Measurements from ENCODE around the gene APLNR.
"Not testable (repeated sequence)": the region's sequence is repeated elsewhere in the genome, so short reads cannot be mapped to it uniquely, and the experiment has no call there.

The APLNR gene

DNA sequence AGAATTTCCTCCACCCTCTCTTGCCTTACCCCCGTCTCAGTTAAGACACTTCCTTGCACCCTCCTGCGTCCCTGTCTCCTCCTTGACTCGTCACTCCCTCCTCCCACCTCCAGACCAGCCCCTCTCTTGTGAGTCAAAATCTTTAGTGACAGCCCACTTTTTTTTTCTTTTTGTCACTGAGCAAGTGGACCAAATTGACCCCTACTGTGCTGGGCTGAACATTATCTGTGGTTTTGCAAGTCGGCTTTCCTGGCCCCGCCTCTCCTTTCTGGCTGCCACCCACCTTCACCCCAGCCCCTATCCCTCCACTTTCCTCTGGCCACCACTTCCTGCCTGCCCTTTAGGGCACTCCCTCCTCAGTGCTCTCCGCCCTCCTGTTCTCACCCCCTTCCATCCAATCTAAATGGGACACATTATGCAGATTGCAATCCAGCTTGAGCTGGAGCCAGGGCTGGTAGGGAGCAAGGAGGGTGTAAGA is at the start of gene APLNR:
TSS of gene APLNR (minus strand) at position 47 of the 478 bp plus-strand sequence. CDS start 246 bp downstream, outside the sequence.
- DNase-seq: no peak

DNA sequence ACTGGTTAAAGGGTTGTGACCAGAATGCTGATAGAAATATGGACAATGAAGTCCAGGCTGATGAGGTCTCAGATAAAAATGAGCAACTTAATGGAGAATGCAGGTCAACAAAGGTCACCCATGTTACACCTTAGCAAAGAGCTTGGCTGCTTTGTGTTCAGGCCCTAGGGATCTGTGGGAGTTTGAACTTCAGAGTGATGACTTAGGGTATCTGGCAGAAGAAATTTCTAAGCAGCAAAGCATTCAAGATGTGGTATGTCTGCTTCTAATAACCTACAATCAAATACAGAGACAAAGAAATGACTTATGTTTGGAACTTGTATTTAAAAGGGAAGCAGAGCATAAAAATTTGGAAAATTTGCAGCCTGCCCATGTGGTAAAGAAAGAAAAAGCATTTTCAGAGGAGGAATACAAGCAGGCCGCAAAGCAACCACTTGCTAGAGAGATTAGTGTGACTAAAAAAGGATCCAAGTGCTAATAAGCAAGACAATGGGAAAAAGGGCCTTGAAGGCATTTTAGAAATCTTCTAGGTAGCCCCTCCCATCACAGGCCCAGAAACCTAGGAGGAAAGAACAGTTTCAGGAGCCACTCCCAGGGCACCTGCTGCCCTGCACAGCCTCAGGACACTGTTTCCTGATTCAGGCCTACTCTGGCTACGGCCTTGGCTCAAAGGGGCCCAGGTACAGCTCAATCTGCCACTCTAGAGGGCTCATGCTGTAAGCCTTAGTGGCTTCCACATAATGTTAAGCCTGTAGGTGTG is 46.4 kb upstream of the APLNR start:
- DNase-seq: no peak

DNA sequence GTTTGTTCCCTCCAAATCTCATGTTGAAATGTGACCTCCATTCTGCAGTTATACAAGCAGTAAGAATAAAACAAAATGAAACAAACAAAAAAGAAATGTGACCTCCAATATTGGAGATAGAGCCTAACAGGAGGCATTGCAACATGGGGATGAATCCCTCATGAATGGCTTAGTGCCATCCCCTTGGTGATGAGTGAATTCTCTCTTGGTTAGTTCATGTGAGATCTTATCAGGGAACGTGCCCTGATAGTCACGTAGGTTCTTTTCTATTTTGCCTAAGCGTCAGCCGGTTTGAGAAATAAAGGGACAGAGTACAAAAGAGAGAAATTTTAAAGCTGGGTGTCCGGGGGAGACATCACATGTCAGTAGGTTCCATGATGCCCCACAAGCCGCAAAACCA is 44.5 kb upstream of the APLNR start:
- DNase-seq: not testable (repeated sequence)

DNA sequence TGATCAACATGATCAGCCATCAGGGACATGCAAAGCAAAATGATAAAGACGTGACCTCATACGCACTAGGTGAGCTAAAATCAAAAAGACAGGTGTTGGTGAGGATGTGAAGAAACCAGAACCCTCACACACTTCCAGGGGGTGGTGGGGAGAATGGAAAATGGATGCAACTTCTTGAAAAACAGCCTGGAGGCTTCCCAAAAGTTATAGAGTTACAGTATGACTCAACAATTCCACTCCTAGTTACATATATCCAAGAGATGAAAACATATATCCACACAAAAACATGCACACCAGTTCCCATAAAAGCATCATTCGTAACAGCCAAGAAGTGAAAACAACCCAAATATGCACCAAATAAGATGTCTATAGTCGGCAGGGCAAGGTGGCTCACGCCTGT is 42.1 kb upstream of the APLNR start:
- DNase-seq: no peak

DNA sequence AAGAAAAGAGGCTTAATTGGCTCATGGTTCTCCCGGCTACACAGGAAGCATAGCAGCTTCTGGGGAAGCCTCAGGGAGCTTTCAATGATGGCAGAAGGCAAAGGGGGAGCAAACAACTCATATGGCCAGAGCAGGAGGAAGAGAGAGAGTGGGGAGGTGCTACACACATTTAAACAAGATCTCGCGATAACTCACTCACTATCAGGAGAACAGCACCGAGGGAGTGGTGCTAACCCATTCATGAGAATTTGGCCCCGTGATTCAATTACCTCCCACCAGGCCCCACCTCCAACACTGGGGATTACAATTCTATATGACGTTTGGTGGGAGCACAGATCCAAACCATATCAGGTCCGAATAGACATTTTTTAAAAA is 41.7 kb upstream of the APLNR start:
- DNase-seq: no peak

DNA sequence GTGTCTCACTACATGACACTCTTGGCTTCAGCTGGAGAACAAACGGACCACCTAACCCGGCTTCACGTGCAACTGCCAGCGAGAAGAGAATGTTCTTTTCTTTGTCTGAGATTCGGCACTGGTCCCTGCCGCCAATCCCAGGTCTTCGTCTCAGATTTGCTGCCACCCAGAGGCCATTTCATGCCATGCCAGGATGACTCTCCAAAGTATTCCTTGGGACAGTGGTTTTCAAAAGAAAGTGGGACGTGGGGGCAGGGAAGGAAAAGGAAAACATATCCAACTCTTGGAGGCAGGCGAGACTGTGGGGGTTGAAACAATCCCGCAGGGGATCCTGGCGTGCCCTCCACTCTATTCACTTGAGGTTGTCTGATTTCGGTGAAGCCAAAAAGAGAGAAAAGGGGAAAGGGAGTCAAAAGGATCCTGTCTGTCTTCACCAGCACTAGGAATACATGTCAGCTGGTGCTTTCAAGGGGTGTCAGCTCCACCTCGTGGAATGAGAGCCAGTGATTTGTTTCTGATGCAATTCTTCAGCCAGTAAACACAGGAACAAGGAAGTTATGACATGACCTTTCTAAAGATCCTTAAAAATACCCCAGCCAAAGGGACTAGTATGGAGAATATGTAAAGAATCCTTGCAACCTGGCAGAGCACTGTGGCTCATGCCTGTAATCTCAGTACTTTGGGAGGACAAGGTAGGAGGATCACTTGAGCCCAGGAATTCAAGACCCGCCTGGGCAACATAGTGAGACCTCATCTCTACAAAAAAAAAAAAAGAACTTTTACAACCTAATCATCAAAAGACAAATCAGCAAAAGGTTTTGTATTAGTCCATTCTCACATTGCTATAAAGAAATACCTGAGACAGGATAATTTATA is 41.0 kb upstream of the APLNR start:
- DNase-seq: peak; percentile 16

DNA sequence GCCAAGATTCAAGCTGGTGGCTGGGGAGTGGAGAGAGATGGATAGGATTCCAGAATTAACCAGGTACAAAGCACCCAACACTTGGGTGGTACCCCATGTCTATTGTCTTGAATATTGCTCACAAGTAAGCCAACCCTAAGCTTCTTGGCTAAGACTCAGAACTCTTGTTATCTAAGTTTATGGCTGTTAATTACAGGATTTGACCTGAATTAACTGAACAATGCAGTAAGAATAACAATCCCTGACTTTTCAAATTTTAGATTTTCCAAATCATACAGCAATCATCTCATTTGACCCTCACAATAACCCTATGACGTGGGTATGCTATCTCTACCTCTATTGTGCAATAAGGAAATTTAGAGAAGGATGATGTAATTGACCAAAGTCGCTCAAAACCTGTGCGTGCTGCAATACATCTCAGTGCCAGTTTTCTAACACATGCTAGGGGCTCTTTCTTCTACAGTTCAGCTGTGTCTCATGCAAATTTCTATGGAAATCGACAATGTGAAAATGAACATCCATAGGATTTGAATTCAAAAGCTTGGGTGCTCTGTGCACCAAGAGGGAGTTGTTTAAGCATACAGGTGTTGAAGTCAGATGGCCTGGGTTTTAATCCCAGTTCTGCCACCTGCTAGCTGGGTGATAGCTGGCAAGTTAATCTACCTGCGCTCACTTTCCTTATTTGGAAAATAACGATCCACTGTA is 40.1 kb upstream of the APLNR start:
- DNase-seq: no peak

DNA sequence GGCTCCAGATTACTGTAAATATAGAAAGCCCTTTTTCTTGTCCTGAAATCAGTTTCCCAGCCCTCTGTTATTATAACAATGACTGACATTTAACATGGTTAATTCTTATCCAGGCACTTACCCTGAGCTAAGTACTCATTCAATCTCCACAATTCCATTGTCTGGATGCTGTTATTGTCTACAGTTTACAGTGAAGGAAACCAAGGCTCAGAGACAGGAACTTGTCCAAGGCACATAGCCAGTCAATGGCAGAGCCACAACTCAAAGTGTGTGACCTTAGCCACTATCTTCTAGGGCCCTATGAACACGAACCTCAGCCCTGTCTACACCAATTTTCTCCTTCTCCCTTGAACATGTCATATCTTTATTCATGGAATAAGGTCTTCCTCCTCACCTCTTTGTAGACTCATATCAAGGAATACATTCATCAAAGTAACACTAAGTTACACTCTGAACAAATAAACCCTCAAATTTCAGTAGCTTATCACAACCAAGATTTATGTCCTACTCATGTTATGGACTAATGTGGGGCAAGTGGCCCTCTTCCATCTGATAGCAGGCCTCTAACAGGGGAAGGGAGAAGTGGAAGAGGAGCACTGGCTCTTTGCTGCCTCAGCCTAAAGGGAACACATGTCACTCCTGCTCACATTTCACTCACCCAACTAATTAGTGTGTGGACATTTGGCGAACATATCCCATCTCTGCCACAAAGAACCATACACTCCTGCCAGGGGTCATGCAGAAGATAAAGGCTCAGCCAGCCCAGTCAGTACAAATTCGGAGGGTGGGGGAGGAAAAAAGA is 39.3 kb upstream of the APLNR start:
- DNase-seq: no peak

DNA sequence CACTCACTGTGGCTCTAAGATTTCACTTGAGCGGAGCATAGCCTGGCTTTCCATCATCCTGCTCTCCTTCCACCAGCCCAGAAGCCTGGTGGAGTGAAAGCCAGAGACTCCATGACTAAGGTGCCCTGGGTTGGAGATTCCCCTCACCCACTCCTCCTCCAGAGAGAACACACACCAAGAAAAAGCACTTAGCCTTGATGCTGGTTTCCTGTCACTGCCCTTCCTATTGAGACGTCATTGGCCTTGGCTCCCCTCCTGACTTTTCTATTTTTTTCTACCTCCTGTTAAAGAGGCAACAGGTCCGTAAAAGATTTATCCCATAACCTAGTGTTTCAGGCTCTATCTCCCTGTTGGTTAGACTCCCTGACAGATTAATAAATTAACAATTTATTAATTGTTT is 38.5 kb upstream of the APLNR start:
- no peak for DNase-seq

DNA sequence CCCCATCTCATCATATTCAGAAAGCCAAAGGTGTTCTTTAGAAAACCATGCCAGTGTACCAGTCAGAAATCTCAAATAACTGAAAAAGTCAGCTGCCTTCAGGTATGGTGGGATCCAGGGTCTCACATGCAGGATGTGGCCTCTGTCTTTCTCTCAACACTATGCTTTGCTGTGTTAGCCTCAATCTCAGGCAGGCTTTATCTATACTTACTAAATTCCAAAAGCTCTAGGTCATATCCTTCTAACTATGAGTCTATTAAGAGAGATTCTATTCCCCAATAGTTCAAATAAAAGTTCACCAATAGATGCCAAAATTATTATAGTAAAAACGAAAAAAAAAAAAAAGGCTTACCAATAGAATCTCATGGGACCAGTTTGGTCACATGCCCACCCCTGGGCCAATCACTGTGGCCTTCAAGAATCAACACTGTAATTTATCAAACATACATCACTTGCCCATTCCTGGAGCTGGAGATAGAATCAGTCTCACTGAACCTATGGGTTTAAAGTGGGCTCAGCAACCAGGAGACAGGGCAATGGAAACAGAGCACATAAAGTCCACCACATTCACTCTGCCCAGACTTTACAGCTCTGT is 38.0 kb upstream of the APLNR start:
- DNase-seq: no peak

DNA sequence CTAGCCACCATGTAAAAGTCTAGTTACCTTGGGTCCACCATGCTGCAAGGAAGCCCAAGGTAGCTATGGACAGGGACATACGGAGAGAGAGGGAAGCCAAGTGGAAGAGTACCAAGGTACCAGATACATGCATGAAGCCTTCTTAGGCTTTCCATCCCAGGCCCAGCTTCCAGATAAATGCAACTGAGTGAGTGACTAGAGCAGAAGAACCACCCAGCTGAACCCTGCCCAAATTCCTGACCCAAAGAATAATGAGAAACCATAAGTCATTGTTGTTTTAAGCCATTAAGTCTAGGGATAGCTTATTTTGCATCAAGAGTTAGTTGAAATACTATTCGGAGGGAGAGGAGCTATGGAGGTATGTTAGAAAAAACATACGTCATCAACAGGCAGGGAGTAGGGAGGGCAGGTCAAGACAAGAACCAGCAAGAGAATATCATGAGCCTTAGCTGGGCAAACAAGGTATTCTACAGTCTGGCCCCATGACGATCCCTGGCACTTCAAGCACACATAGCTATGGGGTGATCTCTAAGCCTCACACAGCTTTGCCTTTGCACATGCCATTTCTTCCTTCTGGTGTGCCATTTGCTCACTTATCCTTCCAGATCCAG is 36.5 kb upstream of the APLNR start:
- no peak for DNase-seq

DNA sequence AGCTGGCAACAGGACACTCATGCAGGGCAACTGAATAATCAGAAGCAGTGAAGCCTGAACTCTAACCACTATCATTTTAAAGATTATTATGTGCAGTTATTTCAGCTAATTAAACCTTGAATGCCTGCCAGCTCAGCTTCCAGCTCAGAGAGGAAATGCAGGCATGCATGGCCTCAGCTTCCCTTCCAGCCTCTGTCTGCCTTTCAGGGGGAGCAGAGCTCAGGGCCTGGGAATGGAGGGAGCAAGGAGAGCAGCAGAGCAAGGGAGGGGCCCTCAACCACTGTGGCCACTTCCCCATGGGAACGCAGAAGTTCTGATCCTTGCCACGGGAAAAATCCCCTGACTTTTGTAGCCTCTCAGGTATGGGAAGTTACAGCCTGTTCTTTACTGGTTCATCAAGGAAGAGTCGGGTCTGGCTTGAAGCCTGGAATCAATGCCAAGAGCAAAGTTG is 32.5 kb upstream of the APLNR start:
- DNase-seq: no peak

DNA sequence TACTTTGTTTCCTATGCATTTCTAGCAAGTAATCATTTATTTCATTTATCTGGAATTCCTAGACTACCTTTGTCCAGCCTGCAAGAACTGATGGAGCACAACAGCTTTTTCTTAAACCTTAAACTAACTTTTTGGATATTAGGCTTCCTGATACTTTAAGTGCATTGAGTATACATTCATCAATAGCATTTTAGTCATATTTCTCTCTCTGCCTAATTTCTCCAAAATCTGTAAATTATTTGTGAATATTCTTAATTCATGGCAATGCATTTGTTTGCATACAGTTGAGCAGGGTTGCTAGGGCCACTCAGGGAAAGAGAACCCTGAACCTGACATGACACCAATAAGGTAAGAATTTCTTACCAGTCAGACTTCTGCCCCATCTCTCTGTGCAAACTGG is 29.1 kb upstream of the APLNR start:
- no peak for DNase-seq

DNA sequence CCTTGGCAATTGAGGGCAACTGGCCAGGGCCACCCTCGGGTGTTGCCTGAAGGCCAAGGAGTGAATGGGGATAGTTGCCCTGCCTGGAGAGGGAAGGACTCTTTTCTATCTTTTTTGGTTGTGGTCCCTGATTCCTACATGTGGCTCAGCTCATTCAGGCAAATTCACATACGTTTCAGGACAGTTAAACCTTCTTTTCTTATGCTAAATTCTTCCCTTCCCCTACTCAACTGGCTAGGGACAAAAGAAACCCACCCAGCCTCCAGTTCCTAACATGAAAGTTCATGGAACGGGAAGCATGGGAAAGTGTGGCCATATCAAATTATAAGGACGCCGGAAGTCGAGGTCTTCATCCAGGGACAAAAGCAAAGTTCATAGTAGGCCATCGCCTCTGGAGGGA is 26.3 kb upstream of the APLNR start:
- no peak for DNase-seq

DNA sequence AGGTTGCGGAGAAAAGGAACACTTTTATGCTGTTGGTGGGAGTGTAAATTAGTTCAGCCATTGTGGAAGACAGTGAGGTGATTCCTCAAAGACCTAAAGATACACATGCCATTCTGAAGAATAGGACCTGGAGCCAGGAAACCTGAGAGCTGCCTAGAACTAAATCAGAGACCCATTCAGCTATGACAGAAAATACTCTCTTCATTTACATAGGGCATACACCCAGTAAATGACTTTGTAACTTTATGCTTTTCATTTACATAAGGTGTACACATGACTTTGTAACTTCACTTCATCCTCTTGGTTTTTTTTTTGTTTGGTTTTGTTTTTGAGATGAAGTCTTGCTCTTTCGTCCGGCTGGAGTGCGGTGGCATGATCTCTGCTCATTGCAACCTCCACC is 25.1 kb upstream of the APLNR start:
- no peak for DNase-seq

DNA sequence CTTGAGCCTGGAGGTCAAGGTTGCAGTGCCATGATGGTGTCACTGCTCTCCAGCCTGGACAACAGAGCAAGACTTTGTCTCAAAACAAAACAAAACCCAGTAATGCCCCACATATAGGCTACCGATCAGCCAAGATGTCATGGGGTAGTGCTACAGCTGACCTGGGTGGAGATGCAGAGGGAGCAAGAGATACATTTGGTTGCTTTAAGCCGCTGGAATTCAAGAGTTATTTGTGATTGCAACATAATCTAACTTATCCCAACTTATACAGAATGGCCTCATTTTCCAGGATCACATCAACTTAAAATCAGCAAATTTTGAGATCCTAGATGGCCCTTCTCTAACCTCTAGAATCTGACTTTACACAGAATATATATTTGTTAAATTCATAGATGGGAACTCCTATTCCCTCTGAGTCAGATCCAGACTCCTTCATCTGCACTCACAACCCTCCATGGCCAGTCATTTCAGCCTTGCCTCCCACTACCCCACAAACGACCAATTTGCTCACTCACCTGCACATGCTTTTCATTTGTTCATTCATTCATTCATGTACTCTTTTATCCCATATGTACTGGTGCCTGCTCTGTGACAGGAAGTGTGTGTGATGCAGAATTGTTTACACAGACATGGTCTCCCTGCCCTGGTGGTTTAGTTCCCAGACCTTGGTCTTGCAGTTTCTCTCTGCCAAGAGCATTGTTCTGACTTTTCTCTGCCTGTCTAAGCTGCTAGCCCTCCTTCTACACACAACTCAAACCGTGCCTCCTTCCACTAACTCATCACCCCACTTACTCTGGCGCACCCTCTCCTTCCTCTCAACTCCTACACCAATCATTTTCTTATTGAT is 24.1 kb upstream of the APLNR start:
- no peak for DNase-seq

DNA sequence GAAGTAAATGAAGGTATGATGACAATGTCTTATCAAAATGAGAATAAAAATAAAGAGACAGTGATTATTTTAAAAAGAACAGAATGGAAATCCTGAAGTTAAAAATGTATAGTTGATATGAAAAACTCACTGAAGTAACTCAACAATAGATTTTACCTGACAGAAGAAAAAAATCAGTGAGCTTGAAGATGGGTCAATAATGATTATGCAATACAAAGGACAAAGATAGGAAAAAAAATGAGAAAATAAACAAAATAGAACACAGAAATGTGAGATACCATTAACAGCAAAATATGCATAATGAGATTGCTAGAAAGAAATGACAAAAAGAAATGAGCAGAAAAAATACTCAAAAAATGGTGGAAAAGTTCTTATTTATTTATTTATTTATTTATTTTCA is 19.1 kb upstream of the APLNR start:
- DNase-seq: no peak

DNA sequence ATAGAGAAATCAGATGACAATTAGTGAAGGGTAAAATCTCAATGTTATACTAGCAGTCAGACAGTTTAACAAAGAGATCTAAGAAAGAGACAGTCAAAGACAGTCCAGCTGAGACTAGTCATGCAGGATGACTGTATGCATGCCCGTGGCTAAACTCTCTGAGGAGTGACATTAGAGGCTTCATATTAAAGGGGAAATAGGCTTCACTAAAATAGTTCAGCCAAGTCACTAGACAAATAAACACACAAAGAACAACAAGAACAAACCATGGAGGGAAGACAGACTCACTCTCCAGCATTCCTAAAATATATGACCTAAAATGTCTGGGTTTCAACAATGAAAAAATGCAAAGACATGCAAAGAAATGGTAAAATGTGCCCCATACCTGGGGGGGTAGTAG is 18.6 kb upstream of the APLNR start:
- DNase-seq: no peak

DNA sequence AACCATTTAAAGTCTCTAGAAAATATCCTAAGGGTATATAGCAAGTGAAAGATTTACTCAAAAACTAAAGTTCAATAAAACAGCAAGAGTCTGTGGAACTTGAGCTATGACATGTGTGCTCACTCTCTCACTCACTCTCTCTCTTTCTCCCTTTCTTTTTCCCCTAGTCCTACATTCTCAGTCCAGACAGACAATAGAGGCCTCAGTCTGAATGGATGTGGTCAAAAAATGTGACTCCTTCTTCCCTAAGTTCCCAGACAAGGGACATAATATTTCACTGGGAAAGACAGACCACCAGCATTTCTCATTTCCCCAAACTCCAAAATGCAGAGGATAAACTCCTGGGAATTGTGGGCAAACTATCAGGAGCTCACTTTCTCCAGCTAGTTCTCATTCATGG is 17.6 kb upstream of the APLNR start:
- DNase-seq: no peak

DNA sequence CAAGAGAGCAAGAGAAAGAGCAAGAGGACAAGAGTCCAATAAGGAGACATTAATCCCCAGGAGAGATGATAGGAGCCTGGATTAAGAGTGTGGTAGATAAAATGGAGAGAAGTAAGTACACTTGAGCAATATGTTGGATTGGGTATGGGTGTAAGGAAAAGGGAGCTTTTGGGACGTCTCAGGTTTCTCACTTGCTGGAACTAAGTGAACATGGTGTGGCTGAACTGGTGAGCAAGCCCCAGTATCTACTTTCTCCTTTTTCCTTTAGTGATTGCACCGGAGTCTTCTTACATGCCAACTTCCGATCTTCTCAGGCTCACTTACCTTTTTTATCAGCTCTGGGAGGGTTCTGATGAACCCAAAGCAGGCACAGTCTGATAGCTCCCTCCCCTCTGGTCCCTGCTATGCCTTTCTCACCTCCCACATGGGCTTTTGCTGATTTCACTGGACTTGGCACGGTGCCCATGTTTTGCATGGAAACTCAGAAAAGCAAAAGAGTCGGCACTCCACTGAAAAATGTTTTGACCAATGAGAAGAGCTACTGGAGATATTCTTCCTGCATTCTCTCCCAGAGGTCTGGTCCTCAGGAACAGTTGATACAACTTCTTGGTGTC is 14.5 kb upstream of the APLNR start:
- DNase-seq: no peak

Data from NCI-H774 (cell line).